Measurements from ENCODE around the gene ZDHHC7.

The ZDHHC7 gene

GRCh38 chr16:85002608-85003007, 8.7 kb downstream of the ZDHHC7 start:
- DNase-seq (ENCODE audit: low read depth): no peak
- H3K4me3 ChIP-seq (ENCODE audit: low read length): no peak overlapping the region
- TF ChIP-seq, protein P1, sequence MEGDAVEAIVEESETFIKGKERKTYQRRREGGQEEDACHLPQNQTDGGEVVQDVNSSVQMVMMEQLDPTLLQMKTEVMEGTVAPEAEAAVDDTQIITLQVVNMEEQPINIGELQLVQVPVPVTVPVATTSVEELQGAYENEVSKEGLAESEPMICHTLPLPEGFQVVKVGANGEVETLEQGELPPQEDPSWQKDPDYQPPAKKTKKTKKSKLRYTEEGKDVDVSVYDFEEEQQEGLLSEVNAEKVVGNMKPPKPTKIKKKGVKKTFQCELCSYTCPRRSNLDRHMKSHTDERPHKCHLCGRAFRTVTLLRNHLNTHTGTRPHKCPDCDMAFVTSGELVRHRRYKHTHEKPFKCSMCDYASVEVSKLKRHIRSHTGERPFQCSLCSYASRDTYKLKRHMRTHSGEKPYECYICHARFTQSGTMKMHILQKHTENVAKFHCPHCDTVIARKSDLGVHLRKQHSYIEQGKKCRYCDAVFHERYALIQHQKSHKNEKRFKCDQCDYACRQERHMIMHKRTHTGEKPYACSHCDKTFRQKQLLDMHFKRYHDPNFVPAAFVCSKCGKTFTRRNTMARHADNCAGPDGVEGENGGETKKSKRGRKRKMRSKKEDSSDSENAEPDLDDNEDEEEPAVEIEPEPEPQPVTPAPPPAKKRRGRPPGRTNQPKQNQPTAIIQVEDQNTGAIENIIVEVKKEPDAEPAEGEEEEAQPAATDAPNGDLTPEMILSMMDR (IDR thresholded peaks at IDR 0.05; ENCODE audit: insufficient read depth, low read depth, low read length, missing control alignments): no peak

DNA sequence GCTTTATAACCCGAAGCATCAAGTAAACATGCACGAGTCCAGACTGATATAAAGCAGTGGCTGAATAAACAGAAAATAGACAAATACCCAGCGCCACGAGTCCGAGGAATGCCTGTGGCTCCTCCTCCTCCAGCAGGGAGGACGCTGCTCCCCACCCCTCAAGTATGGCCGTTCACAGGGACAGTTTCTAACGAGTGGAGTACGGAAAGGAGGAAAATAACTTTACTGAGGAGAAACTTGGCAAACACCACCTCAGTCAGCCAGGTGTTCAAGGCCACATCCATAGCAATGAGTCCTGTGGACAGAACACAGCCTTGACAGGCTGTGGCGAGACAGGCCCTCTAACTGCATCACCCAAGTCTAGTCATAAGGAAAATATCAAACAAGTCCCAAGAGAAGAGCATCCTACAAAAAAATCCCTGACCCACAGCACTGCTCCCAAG, 9.2 kb downstream of the ZDHHC7 start:
- TF ChIP-seq, protein P1 (IDR thresholded peaks at IDR 0.05; ENCODE audit: insufficient read depth, low read depth, low read length, missing control alignments): no peak
- H3K4me3 ChIP-seq (ENCODE audit: low read length): no peak overlapping the region
- DNase-seq (ENCODE audit: low read depth): no peak

DNA sequence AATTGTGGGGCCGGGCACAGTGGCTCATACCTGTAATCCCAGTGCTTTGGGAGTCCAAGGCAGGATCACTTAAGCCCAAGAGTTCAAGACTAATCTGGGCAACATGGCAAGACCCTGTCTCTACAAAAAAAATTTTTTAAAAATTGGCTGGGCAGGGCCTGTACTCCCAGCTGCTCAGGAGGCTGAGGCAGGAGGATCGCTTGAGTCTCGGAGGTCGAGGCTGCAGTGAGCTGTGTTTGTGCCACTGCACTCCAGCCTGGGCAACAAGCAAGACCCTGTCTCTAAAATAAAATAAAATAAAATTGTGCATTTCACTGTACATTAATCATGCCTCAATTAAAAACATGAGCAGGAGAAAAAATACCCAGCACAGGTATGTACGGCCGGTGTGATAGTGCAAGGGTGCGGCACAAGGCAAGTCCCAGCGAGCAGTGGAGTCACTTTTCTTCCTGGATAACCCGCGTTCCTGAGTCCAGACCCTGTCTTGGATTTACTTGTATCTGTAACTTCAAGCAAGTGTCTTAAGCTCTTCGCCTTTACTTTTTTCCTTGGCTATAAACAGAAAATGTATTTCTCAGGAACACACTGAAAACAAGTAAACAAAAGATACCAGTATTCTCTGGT, 11.4 kb downstream of the ZDHHC7 start:
- no peak overlapping the region for H3K4me3 ChIP-seq (ENCODE audit: low read length)
- DNase-seq (ENCODE audit: low read depth): peak; percentile 88
- TF ChIP-seq, protein P1 (IDR thresholded peaks at IDR 0.05; ENCODE audit: insufficient read depth, low read depth, low read length, missing control alignments): no peak

DNA sequence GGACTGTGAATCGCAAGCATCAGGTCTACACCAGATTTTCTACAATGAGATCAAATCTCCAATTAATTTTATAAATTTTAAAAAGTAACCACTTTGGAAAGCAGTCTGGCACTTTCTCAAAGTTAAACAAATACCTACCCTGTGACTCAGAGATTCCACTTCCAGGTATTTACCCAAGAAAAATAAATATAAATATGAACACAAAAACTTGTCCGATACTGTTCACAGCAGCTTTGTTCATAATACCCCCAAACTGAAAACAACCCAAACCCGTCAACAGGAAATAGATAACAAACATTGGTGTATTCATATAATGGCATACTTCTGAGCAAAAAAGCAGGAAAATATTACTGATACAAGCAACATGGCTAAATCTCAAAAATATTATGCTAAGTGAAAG, 12.1 kb downstream of the ZDHHC7 start:
- no peak overlapping the region for H3K4me3 ChIP-seq (ENCODE audit: low read length)
- TF ChIP-seq, protein P1 (IDR thresholded peaks at IDR 0.05; ENCODE audit: insufficient read depth, low read depth, low read length, missing control alignments): no peak
- peak; percentile 38 for DNase-seq (ENCODE audit: low read depth)

DNA sequence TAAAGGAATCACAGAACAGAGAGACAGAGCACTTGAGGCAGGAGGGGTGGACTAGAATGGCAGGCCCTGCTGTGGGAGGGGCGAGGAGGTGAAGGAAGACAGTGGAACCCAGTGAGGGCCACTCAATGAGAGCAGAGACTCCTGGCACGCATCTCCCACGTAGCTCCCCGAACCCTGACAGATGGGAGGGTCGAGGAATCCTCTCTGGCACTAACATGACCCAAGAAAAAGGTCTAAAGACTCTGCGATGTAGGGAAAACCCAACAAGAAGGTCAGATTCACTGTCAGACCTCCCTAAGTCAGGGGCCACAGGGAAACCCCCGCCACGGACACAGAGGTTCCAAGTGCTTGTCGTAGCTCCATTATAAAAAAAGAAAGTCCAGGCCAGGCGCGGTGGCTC, 15.0 kb downstream of the ZDHHC7 start:
- TF ChIP-seq, protein P1 (IDR thresholded peaks at IDR 0.05; ENCODE audit: insufficient read depth, low read depth, low read length, missing control alignments): no peak
- DNase-seq (ENCODE audit: low read depth): no peak

GRCh38 chr16:84995663-84996062, 15.7 kb downstream of the ZDHHC7 start:
- H3K4me3 ChIP-seq (ENCODE audit: low read length): no peak overlapping the region
- DNase-seq (ENCODE audit: low read depth): peak; percentile 38
- TF ChIP-seq, protein P1 (IDR thresholded peaks at IDR 0.05; ENCODE audit: insufficient read depth, low read depth, low read length, missing control alignments): no peak

More for the DNA sequence above, 15.0 kb downstream of the ZDHHC7 start:
- H3K4me3 ChIP-seq (ENCODE audit: low read length): no peak overlapping the region

GRCh38 chr16:84993926-84994325, 17.4 kb downstream of the ZDHHC7 start:
- no peak for DNase-seq (ENCODE audit: low read depth)
- TF ChIP-seq, protein P1 (IDR thresholded peaks at IDR 0.05; ENCODE audit: insufficient read depth, low read depth, low read length, missing control alignments): no peak
- no peak overlapping the region for H3K4me3 ChIP-seq (ENCODE audit: low read length)

All from epithelial cell of esophagus (primary cell).